GM19463 (cell line): ENCODE data around the gene ABHD15.

Source experiments
- ATAC-seq: cut with Tn5 transposase; IDR thresholded peaks from one replicate; pipeline ENCODE4 v1.9.1; 2021; ENCODE audit warnings: mild to moderate bottlenecking, moderate library complexity; ENCODE audit not compliant: unreplicated experiment

ABHD15 gene

DNA sequence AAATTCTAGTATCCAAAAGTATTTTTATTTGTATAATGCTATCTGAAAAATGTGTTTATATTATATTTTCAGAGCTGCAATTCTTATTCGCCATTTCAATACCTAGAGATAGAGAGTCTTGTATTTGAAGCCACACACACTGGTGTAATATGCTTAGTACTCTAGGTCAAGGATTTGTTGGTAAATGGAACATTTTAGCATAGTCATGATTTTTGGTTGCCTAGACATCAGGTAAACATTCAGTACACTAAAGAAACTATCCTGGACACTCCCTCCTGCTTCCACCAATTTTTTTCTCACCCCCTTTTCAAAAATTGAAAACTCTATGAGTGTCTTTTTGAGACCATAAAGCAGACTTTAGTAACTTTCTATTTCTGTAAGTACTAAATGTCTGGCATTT, 20.8 kb downstream of the ABHD15 start:
- ATAC-seq = no peak

DNA sequence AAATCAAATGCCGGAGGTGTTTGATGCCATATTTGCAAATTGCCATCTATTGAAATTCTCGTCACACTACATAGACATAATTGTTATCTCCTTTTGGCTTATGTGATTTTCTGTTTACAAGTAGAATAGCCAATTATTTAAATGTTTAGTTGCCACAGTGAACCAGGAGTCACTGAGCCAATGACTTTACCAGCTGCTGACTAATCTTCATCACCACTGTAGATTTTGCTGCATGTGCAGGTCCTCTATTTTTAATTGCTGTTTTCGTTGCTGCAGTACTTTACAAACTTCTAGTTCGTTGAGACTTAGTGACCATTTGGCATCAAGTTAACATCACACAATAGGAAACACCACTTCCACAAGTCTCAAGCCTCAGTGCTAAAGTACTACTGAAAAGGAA, 22.8 kb downstream of the ABHD15 start:
- ATAC-seq = no peak

DNA sequence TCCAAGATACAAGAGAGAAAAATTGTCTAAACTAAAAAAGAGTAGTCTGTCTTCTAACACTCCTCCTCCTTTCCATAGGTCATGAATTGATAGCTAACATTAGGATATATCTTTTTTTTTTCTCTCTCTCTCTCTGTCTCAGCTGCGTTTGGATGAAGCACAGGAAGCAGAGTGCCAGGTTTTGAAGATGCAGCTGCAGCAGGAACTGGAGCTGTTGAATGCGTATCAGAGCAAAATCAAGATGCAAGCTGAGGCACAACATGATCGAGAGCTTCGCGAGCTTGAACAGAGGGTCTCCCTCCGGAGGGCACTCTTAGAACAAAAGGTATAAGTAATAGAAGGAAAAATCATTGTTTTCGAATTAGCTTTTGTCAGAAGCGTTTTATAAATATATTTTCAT, 32.9 kb downstream of the ABHD15 start:
- ATAC-seq = no peak

DNA sequence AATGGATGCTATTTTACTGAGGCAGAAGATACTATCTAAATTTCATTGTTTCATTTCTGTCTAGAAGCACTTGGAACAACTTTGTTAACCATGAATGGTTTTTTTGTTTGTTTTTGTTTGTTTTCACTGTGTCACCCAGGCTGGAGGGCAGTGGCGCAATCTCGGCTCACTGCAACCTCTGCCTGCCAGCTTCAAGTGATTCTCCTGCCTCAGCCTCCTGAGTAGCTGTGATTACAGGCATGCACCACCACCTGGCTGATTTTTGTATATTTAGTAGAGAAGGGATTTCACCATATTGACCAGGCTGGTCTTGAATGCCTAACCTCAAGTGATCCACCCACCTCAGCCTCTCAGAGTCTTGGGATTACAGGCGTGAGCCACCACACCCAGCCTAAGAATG, 40.5 kb downstream of the ABHD15 start:
- ATAC-seq = no peak

DNA sequence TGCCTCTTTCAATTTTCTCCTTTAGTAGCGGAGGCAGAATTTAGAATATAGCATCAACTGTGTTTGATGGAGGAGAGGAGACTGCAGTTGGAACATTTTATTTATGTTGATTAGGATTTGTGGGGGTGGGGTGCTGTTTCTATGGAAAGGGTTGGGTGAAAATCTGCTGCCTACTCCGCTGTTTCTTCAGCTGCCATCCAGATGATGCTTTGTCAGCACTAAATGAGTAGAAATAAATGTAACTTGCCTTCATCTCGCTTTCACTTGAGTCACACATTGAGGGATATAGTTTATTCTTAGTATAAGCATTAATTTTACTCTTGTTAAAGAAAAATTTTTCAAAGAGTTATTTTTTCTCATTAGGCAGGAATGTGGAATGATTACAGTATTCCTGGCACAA, 42.1 kb downstream of the ABHD15 start:
- no peak for ATAC-seq

DNA sequence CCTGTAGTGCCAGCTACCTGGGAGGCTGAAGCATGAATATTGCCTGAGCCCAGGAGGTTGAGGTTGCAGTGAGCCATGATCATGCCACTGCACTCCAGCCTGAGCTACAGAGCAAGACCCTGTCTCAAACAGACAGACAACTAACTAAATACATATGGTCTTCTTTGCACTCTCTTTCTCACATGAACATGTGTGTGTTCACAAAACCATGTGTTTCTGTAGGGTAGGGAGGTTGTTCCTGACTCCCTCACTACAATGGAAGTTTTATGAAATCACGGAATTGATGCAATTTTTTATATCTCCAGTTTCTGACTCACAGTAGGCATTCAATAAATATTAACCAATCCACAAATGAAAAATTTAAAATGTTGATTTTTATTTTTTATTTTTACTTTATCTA, 48.5 kb downstream of the ABHD15 start:
- ATAC-seq = no peak

DNA sequence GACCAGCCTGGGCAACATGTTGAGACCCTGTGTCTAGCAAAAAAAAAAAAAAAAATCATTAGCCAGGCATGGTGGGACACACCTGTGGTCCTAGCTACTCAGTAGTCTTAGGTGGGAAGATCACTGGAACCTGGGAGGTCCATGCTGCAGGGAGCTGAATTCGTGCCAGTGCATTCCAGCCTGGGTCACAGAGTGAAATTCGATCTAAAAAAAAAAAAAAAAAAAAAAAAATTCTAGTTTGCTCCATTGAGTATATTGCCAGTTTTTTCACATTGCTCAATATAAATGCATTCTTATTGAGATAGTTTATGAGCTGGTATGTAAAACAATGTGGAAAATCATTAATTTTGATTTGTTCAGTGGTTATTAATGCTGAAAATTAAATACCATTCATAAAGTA, 52.0 kb downstream of the ABHD15 start:
- no peak for ATAC-seq

DNA sequence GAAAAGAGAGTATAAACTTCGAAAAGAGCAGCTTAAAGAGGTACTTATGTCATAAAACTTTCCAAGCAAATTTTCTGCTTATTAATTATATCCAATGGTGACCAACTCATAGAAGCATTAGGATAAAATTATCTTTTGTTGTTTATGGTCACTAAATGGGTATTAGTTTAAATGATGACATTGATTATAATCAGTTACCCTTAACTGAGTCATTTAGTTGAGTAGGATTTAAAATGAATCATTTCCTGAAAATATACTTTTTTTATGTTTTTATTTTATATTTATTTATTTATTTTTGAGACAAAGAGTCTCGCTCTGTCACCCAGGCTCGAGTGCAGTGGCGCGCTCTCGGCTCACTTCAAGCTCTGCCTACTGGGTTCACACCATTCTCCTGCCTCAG, 55.9 kb downstream of the ABHD15 start:
- ATAC-seq = no peak
